NCI-H1092 treated with DMSO at 0.1 percent for 48 hours (cell line): ENCODE measurements around the gene LHX4.
A peak's percentile ranks its signal among the peaks of the same experiment; 100 is the strongest.

Experiments
- DNase-seq: peaks from one replicate; lab custom pipeline; 2025; lab: John Stamatoyannopoulos, UW

Gene LHX4

DNA sequence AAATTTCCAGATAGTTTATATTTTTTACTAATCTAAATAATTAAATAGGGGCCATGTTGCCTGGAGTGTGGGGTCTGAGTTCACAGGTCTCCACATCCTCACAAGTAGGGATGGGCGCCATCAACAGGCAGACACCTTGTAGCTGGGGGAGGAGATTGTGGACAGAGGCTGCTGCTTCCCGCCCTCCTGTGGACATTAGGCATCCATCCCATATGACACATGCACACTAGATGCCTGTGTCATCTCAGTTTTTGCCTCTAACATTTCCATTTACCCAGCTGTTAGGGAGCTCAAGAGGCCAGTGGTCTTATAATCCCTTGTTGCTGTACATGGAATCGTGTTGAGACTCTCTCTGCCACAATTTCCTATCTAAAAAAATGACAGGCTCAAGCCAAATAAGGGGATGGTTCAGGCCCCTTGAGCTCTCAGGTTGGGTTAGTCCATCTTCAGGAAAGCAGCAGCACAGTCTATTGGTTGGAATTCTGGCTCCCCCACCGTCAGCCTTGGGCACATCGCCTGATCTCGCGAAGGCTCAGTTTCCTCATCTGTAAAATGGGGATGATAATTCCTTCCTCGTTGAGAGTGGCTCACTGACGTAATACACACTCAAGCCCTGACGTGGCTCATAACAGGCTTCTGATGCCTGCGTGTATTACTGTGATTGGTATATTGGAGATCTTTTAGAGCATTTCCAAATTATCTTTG, 13.6 kb downstream of the LHX4 start:
- no peak for DNase-seq

DNA sequence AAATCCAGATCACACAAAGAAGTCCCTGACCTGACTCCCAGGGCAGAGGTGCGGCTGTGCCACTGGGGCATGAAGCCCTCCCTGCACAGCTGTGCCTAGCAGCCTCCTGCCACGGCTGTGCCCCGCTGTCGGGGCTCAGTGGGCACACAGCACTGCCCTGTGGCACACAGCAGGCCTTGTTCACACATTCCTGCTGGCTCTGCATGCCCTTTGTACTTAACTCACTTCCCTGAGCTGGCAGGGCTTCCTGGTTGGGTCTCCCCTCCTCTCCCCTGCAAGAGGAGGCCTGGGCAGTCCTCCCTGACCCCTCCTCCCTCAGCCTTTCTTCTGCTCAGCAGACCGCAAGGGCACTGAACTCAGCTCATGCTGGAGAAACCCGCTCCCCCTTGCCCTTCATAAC, 14.8 kb downstream of the LHX4 start:
- DNase-seq, result no peak

DNA sequence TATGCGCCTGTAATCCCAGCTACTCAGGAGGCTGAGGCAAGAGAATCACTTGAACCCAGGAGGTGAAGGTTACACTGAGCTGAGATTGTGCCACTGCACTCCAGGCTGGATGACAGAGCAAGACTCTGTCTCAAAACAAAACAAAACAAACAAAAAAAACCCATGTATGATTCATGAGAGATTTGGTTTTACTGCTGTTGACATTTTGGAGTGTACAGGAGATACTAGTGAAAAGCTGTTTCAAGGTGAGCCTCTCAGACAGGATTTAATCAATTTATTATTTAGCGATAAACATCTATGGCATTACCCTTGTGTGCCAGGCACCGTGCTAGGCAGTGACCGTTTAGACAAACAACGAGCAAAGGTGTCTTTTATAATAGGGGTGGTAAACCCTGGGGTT, 16.5 kb downstream of the LHX4 start:
- no peak for DNase-seq

DNA sequence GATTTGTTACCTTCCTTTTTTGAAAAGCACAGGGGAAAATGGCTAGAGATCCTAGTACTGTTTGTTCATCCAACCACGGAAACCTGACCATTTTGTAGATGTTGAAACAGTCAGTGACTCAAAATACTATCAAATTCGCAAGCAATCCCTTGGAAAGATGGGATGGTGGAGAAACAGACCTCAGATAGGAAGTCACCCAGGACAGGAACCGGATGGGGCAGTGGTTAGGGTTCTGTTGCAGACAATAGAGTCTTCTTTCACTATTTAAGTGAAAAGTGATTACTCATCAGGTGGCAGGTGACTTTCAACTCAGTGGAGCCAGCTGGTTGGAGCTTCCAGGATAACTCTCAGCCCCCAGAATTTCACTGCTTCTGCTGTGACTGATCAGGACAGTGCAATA, 17.0 kb downstream of the LHX4 start:
- DNase-seq, result no peak

DNA sequence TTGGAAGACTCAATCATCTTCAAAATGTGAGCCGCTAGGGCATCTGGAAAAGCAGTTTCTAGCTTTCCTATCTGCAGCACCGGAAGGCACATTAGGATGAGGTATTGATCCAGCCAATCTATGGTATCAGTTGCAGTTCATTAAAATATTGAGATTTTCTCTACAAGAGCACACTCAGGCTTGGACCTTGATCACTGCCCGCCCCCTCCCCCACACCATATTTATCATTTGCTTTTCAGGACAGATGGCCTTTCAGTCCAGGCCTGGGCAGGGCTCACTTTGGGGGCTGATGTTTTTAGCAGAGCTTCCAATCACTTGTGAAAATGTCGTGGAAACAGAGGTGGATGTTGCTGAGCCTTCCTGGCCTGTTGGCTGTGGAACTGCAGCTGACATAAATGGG, 17.5 kb downstream of the LHX4 start:
- no peak for DNase-seq

DNA sequence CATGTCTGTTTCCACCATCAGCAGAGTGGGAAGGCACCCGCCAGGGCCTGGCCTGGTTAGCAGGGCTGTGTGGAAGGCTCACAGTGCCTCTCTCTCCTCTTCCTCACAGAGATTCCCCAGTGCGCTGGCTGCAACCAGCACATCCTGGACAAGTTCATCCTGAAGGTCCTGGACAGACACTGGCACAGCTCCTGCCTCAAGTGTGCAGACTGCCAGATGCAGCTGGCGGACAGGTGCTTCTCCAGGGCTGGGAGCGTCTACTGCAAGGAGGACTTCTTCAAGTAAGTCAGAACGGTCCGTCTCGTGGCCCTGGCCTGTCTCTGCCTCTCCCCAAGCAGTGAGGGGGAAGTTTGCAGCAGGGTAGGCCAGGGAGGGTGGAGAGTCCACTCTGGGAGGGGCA, 18.1 kb downstream of the LHX4 start:
- DNase-seq, result no peak

DNA sequence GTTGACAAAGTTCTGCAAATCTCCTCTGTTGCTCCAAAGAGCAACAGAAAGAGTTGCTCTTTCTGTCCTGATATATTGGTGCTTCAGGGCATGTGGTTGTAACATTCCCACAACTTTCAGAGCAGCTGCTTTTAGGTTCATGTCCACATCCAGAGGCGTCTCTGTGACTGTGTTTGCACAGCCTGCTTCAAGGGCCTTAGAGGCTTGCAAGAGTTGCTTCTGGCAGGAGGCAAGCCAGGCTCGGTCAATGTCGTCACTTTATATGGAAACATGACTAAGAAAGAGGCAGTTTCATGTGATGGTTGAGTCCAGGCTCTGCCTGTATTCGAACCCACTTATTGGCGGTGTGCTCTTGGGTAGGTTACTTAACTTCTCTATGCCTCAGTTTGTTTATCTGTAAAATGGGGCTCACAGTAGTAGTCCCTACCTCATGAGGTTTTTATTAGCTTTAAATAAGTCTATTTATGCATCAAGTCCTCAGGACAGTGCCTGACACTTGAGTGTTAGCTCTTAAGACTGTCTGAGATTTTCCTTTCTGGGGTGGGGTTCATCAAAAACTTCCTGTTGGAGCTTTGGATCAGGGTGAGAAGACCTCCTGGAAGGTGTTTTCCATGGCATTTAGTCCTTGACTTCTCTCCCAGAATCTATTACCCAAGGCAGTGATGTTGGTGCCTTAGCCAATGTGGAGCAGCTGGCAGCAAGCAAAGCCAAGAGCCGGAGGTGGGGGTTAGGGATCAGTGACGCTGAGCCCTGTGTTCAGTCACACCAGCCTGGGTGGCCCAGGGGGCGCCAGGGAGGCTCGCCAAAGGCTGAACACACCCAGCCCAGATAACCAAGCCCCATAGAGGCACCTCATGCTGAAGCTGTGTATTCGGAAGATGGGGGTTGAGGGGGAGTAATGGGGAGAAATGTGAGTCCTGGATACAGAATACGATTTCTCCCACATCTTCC, 18.9 kb downstream of the LHX4 start:
- peak; percentile 25 for DNase-seq

DNA sequence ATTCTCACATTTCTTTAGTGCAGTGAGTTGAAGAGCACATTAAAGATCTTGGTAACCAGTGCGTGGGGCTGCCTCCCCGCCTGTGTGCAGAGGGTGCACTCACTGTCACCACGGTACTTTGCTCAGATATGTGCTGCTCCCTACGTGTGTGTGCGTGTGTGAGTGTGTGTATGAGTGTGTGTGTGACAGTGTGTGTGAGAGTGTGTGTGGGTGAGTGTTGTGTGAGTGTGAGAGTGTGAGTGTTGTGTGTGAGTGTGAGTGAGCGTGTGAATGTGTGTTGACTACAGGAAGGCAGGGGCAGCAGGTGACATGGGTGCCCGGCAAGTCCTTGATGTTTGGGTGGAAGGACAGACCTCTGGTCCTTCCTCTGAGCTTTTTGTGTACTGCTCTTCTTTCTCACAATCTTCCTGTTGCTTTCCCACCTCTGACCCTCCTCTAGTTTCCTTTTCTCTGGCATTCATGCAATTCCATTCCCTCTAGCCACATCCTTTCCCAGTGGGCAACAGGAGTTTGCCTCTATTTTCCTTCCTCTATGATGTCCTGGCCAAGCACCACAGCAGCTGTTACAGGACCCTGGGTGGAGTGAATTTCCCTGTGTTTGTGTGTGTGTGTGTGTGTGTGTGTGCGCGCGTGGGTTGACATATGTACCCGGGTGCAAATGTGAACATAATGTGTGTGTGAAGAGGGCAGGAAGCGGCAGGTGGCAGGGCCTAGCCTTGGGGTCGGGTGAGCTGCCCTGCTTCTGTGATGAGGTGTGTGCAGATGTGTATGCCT, 19.8 kb downstream of the LHX4 start:
- no peak for DNase-seq

DNA sequence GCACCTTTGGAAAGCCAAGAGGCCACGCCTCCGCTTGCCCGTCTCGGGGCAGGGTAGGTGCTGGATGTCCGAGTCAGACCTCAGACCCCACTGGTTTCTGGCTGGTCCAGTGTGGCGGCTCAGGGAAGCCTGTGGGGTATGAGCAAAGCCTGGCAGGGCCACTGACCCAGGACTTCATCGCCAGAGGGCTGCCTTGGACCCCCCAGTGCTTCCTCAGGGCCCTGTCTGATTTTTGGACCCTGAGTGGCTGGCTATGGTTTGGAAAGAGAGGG, 20.4 kb downstream of the LHX4 start:
- no peak for DNase-seq

DNA sequence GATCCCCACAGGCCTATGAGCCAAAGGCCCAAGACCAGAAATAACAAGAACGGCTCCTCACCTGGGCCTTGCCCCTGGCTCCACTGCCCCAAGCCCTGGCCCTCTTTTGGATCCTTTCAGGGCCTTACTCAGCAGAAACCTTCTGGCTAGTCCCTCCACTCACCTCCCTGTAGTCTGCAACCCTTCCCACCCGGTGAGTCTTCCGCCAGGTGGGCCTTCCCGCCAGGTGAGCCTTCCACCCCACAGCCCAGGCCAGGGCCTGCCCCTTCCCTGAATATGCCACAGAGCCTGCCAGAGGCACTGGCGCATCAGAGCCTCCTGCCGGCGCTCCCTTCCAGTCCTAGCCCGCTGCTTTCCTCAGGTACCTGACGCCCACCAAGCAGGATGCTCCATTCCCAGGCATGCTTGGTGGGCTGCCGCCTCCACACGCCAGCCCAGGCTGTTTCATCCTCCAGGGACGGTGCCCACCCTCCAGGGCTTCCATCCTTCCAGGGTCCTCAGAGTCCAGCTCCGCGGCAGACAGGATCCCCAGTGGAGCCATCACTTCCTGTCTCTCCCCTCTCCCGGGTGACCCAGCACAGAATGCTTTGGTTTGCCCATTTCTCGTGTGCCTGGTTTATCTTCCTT, 20.9 kb downstream of the LHX4 start:
- DNase-seq, result no peak

DNA sequence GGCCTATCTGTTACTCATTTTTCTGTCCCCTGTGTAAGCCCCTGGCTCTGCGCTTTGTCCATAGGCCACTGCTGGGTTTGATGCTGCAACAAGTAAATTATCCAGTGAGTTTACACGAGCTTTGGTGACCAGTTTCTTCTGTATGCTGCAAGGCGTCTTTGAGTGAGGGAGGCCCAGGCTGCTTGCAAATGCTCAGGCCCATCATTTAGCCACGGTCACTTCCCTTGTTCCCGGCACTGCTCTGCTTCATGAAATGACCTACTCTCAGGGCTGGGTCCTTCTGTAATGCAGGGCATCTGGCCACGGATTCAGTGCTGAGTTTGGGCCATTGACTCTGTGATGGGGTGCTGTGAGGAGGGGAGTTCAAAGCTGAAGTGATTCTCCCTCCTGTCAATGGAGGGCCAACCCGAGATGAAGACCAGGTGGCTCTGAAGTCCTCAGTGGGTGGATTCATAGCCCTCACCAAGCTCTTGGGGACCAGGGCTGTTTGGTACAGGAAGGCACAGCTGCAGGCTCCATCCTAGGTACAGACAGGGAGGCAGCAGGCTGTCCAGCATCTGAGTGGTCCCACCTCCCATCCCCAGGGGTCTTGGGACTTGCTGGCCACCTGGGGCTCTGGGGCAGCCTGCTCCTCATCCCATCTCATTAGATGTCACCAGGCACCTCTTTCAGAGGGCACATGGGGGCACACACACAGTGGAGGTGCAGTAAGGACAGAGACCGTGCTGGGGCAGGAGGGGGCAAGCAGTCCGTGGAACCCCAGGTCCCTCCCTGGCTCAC, 21.7 kb downstream of the LHX4 start:
- no peak for DNase-seq

DNA sequence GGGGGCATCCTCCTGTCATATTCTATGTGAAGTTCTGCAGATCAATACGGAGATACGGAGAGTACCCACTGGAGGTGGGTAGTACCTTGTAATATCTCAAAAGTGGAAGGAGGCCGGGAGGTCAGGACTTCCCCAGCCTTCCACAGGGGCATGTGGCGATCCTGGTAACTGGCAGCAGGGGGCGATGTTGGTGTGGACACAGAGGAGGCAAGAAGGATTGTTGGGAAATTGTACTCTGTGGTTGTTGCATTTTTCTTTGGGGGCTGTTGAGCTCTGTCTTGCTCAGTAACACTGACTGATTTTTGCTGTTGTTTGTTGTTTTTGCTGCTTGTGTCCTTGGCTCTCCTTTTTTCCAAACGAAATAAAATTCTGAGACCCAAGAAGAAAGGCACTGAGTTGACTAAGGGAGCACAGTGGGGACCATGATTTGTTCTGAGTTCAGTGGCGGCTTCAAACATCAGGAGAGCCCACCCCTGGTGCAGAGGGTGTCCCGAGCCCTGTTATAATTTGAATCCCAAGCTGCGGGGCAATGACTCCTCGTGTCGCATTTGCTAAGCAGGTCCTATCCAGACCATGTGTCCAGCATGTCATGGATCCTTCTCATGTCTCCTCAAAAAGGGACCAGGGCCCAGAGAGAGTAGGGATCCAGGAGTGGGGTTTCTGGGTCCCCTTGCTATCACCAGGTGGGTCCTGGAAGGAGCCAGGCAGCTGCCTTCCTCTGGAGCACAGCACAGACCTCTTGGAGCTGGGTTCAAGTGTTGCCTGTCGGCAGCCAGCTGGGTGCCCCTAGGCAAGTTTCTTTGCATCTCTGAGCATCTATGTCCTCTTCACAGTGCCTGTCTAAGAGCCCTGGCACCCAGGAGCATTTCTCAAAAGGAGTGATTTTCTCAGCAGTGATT, 22.8 kb downstream of the LHX4 start:
- DNase-seq, result peak; percentile 59

DNA sequence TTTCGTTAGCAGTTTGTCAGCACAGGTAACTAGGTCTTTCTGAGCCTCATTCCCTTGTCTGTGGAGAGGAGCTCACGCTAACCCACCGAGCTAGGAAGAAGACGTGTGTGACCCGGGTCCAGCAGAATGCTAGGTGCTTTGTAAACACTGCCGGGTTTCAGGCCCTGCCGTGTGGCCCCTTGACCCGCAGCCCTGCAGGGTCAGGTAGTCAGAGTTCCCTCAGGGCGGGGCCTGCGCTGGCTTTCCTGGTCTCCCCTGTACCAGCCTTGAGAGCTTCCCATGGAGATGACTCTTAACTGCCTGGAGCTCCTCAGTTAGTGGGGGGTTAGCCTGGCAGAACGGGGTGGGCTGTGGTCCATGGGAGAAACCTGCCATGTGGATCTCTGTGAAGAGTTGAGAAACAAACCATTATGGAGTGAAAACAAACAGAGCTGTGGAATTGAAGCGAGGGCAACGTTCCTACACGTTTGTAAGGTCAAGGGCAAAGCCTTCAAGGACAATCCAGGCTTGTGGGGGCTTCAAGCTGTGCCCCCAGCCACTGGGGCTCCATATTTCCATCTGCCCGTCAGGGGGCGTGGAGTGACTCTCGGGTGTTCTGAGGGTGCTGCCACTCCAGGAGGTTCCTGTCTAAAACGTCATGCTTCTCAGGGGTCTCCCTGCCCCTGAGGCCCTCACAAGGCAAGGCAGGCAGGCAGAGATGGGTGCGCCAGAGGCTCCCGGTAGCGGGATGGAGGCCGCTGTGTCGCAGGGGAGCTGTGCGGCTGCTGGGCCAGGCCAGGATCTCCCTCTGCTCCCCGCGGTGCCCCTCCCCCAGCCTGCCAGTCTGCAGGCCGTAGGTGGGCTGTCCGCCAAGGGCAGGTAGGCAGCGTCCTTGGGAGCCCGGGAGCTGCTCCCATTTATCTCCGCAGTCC, 23.8 kb downstream of the LHX4 start:
- no peak for DNase-seq

DNA sequence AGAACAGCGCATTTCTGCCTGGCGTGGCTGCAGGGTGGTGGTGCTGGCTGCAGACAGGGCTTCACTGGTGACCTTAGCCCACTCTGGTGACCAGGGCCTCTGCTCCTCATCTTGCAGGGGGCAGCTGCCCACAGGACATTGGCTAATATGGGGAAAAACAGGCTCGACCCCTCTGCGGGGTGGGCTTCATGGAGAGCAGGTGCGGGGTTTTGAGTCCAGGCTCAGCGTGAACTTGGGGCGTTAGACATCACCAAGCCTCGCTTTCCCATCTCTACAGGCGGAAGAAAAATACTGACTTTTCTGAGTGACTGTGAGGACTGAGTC, 24.4 kb downstream of the LHX4 start:
- no peak for DNase-seq

DNA sequence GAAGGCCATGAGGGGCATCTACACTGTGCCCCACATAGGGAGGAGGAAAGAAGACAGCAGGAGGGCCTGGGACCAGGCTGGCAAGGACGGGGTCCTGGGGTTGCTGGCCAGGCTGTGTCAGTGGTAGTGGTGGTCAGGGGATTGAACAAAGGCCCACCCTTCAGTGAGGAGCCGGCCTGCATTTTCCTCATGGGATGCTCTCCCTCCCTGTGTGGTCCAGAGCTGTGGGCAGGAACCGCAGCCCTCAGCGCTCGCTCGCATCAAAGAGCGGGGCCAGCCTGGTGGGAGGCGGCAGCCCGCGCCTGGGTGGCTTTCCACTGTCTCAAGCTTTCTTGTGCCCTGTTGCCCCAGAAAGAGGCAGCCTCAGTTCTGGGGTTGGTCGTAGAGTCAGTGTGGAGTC, 24.8 kb downstream of the LHX4 start:
- DNase-seq, result no peak

DNA sequence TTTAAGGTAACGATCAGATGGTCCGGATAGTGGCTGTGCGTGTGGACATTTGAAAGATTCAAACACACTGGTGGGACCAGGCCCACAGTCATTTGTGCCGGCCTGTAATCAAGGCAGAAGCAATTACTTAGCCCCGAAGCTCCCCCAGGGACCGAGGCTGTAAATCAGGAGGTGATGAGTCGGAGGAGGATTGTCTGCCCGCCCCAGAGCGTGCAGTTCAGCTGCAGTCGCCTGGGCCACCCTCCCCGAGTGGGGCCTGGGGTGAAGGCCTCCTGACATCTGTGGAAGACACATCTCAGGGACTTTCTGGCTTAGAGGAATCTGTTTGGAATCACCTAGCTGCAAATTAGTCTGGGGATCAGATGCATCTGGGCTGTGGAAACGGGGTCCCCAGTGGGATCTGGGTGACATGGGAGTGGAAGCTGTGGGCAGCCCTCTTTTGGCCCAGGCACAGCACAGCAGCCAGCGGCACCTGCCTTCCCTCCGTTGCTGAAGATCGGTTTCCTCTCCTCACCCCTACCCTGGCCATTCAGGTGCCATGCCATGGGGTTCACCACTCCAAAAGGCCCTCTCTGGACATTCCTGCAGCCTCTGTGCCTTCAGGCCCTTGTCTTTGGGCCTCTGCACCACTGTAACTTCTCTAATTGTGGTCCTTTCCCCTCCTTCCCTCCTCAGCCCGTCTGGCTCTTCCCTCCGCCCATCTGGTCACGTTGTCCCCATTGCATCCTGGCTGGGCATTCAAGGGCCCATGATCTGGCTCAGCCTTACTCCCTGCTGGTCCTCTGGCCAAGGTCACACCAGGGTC, 25.7 kb downstream of the LHX4 start:
- no peak for DNase-seq

DNA sequence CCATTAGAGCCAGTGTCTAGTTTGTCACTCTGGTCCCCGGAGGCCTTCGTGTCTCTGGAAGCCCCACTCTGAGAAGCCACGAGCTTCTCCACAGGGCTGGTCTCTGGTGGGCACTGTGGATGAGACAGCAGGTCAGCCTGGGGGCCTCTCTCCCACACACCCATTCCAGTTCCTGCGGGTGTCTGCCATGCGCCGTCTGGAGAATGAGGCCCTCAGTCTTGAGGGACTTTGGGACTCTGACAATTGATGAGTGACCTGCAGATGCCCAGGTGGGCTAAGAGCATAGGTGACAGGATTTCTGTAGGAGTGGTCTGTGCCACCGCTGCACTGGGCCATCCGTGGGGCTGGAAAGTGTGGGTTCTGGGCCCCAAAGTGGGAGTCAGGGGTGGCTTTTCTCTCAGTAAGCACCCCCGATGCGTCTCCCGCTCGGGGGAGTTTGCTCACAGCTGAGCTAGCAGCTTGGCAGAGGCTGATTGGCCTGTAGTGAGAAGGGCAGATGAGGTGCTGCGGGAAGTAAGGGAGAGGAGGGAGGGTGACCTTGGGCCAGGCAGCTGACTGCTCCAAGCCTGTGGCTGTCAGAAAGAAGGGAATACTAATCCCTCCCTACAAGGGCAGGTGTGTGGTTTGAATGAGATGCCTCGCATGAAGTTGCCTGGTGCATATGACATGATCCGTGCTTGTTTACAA, 26.4 kb downstream of the LHX4 start:
- DNase-seq, result no peak

DNA sequence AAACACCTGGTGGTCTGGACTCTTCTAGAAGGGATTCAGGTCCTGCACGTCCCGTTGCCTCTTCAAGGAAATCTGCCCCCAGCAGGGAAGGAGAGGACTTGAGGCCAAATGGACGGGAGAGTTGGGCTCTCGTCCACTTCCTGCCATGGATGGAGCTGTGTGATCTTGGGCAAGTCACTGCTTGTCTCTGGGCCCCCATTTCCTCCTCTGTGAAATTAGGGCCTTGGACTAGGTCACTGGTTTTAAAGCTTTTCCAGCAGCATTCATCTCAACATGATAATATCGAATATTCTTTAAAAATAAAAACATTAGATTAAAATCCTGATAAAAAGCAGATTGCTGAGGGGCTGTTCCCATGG, 26.9 kb downstream of the LHX4 start:
- no peak for DNase-seq
